ENCODE results near the gene ERLIN1.
A peak's percentile ranks its signal among the peaks of the same experiment; 100 is the strongest.

- peak in 1 of 2 donors; percentile 16 for TF ChIP-seq CTCF (conservative IDR thresholded peaks at IDR 0.05 in 1 of 2, IDR thresholded peaks at IDR 0.05 in 1 of 2; ENCODE audit: extremely low read depth in 1 of 2, insufficient read depth in 1 of 2, low read depth in 1 of 2, low read length in 2 of 2)
- TF ChIP-seq EZH2 (IDR thresholded peaks at IDR 0.05; ENCODE audit: borderline replicate concordance, low read length): no peak
Measured at GRCh38 chr10:100146875-100147650, 38.8 kb downstream of the ERLIN1 start.

Data from mammary epithelial cell (primary cell).